GM23338 (cell line): ENCODE measurements around the gene ZBTB18. TPM values are rescaled to one million over a fixed set of nuclear protein-coding genes. Genes with fewer than 3 reads are reported as not detected.

ENCODE experiments used
- ATAC-seq: fragments of 200-7000 bp; cut with Tn5 transposase; 3 replicates; pipeline ENCODE4 v1.9.1; 2020
- DNase-seq: peaks from one replicate; pipeline ENCODE4 v3.0.0-alpha.2; 2015; ENCODE audit warnings: low spot score
- H2AFZ ChIP-seq: fragments of 200-600 bp; sonication (generic); 2 replicates; pipeline ENCODE4 v1.8.0; 2016; ENCODE audit warnings: antibody characterized with exemption, mild to moderate bottlenecking, moderate library complexity
- H3F3A ChIP-seq: fragments of 200-600 bp; sonication (generic); replicated peaks from 2 replicates; pipeline ENCODE4 v1.8.0; 2017; ENCODE audit warnings: antibody characterized with exemption, mixed run types, low read depth
- H3K27ac ChIP-seq: fragments of 200-600 bp; sonication (generic); 2 replicates; pipeline ENCODE4 v1.6.1; 2016; ENCODE audit warnings: low read depth
- H3K27me3 ChIP-seq: fragments of 200-600 bp; sonication (generic); 2 replicates; pipeline ENCODE4 v1.8.0; 2016; ENCODE audit warnings: mild to moderate bottlenecking, mixed run types, moderate library complexity; ENCODE audit not compliant: insufficient read depth
- H3K36me3 ChIP-seq: fragments of 200-600 bp; sonication (generic); 2 replicates; pipeline ENCODE4 v1.8.0; 2016; ENCODE audit warnings: mild to moderate bottlenecking; ENCODE audit not compliant: insufficient read depth
- H3K4me1 ChIP-seq: fragments of 200-600 bp; sonication (generic); 2 replicates; pipeline ENCODE4 v1.8.0; 2016; ENCODE audit warnings: mild to moderate bottlenecking, moderate library complexity; ENCODE audit not compliant: insufficient read depth
- H3K4me2 ChIP-seq: fragments of 200-600 bp; sonication (generic); 2 replicates; pipeline ENCODE4 v1.7.1; 2017; ENCODE audit warnings: mixed run types
- H3K4me3 ChIP-seq: fragments of 200-600 bp; sonication (generic); 2 replicates; pipeline ENCODE4 v1.6.1; 2016; ENCODE audit warnings: mixed run types
- H3K79me2 ChIP-seq: fragments of 200-600 bp; sonication (generic); replicated peaks from 2 replicates; pipeline ENCODE4 v1.8.0; 2017; ENCODE audit warnings: mild to moderate bottlenecking; ENCODE audit not compliant: insufficient read depth
- H3K9me2 ChIP-seq: fragments of 200-600 bp; sonication (generic); 2 replicates; pipeline ENCODE4 v1.8.0; 2017; ENCODE audit not compliant: insufficient read depth
- H4K20me1 ChIP-seq: fragments of 200-600 bp; sonication (generic); replicated peaks from 2 replicates; pipeline ENCODE4 v1.8.0; 2017; ENCODE audit warnings: mild to moderate bottlenecking; ENCODE audit not compliant: insufficient read depth
- H3K27ac Mint-ChIP-seq: 2 replicates; pipeline ENCODE4 v1.8.0; 2020; ENCODE audit warnings: inconsistent platforms, mild to moderate bottlenecking, moderate library complexity, mixed read lengths
- H3K27me3 Mint-ChIP-seq: 3 replicates; pipeline ENCODE4 v1.8.0; 2022; ENCODE audit warnings: low read depth, mild to moderate bottlenecking, moderate library complexity, mixed read lengths, inconsistent platforms; ENCODE audit not compliant: insufficient read depth, poor library complexity
- H3K36me3 Mint-ChIP-seq: 3 replicates; pipeline ENCODE4 v1.8.0; 2021; ENCODE audit warnings: low read depth, mild to moderate bottlenecking, inconsistent platforms, moderate library complexity, mixed read lengths
- H3K4me1 Mint-ChIP-seq: 3 replicates; pipeline ENCODE4 v1.8.0; 2020; ENCODE audit warnings: mild to moderate bottlenecking, inconsistent platforms, mixed read lengths
- H3K4me3 Mint-ChIP-seq: 3 replicates; pipeline ENCODE4 v1.8.0; 2021; ENCODE audit warnings: moderate library complexity, mild to moderate bottlenecking, inconsistent platforms, mixed read lengths
- H3K9me3 Mint-ChIP-seq: 3 replicates; pipeline ENCODE4 v1.8.0; 2020; ENCODE audit warnings: moderate library complexity, mild to moderate bottlenecking, inconsistent platforms, mixed read lengths
- CREB1 ChIP-seq: fragments of 250-450 bp; sonication (Bioruptor Pico); IDR thresholded peaks from 2 replicates; pipeline ENCODE4 v1.5.0; 2020; ENCODE audit warnings: low read depth, mild to moderate bottlenecking, moderate library complexity
- CTCF ChIP-seq, 2 experiments: fragments of 200-600 bp in 1 of 2; sonication (generic) in 1 of 2; conservative IDR thresholded peaks; 2 replicates each; pipeline versions ENCODE4 v1.5.1 to v1.6.1; 2016 to 2017; ENCODE audit warnings: antibody characterized with exemption in 2 of 2, low read depth in 2 of 2, mild to moderate bottlenecking in 2 of 2, moderate library complexity in 1 of 2
- EZH2phosphoT487 ChIP-seq: fragments of 200-600 bp; sonication (generic); IDR thresholded peaks from one replicate; pipeline ENCODE4 v1.8.1; 2018; ENCODE audit warnings: antibody characterized with exemption; ENCODE audit not compliant: unreplicated experiment
- JUNB ChIP-seq: IDR thresholded peaks from one replicate; pipeline ENCODE4 v1.6.1; 2016; ENCODE audit warnings: antibody characterized with exemption; ENCODE audit not compliant: unreplicated experiment
- NANOG ChIP-seq: IDR thresholded peaks from 2 replicates; pipeline ENCODE4 v1.6.1; 2016; ENCODE audit warnings: antibody characterized with exemption, borderline replicate concordance
- REST ChIP-seq: IDR thresholded peaks from one replicate; pipeline ENCODE4 v1.6.1; 2018; ENCODE audit warnings: antibody characterized with exemption; ENCODE audit not compliant: unreplicated experiment
- ZNF114 ChIP-seq: fragments of 250-450 bp; sonication (Bioruptor Pico); IDR thresholded peaks from 2 replicates; pipeline ENCODE4 v1.5.0; 2020; ENCODE audit warnings: mild to moderate bottlenecking, moderate library complexity
- polyA plus RNA-seq: library from polyadenylated mRNA; unstranded; fragments of >200 nt; fragmentation: Nextera tagmentation; extraction: Ambion mirVana; gene quantifications from 2 replicates; pipeline ENCODE4 v1.2.1, GENCODE V29; 2016
- total RNA-seq: library from RNA; depleted of rRNA; stranded (reverse); fragments of >200 nt; shearing (Covaris generic); gene quantifications from 2 replicates; pipeline ENCODE4 v1.2.3, GENCODE V29; 2014
- TF ChIP-seq, protein P1 (sequence below): fragments of 250-450 bp; sonication (Bioruptor Pico); IDR thresholded peaks from 2 replicates; pipeline ENCODE4 v1.5.0; 2020; ENCODE audit warnings: mild to moderate bottlenecking, moderate library complexity
- TF ChIP-seq, protein P2 (sequence below): IDR thresholded peaks from 2 replicates; pipeline ENCODE4 v1.6.1; 2016; ENCODE audit warnings: antibody characterized with exemption

Gene ZBTB18
- total and polyA plus RNA-seq, 2 experiments from 2014 or later, result 5.5 to 12.2 TPM

- TF ChIP-seq, protein P1, sequence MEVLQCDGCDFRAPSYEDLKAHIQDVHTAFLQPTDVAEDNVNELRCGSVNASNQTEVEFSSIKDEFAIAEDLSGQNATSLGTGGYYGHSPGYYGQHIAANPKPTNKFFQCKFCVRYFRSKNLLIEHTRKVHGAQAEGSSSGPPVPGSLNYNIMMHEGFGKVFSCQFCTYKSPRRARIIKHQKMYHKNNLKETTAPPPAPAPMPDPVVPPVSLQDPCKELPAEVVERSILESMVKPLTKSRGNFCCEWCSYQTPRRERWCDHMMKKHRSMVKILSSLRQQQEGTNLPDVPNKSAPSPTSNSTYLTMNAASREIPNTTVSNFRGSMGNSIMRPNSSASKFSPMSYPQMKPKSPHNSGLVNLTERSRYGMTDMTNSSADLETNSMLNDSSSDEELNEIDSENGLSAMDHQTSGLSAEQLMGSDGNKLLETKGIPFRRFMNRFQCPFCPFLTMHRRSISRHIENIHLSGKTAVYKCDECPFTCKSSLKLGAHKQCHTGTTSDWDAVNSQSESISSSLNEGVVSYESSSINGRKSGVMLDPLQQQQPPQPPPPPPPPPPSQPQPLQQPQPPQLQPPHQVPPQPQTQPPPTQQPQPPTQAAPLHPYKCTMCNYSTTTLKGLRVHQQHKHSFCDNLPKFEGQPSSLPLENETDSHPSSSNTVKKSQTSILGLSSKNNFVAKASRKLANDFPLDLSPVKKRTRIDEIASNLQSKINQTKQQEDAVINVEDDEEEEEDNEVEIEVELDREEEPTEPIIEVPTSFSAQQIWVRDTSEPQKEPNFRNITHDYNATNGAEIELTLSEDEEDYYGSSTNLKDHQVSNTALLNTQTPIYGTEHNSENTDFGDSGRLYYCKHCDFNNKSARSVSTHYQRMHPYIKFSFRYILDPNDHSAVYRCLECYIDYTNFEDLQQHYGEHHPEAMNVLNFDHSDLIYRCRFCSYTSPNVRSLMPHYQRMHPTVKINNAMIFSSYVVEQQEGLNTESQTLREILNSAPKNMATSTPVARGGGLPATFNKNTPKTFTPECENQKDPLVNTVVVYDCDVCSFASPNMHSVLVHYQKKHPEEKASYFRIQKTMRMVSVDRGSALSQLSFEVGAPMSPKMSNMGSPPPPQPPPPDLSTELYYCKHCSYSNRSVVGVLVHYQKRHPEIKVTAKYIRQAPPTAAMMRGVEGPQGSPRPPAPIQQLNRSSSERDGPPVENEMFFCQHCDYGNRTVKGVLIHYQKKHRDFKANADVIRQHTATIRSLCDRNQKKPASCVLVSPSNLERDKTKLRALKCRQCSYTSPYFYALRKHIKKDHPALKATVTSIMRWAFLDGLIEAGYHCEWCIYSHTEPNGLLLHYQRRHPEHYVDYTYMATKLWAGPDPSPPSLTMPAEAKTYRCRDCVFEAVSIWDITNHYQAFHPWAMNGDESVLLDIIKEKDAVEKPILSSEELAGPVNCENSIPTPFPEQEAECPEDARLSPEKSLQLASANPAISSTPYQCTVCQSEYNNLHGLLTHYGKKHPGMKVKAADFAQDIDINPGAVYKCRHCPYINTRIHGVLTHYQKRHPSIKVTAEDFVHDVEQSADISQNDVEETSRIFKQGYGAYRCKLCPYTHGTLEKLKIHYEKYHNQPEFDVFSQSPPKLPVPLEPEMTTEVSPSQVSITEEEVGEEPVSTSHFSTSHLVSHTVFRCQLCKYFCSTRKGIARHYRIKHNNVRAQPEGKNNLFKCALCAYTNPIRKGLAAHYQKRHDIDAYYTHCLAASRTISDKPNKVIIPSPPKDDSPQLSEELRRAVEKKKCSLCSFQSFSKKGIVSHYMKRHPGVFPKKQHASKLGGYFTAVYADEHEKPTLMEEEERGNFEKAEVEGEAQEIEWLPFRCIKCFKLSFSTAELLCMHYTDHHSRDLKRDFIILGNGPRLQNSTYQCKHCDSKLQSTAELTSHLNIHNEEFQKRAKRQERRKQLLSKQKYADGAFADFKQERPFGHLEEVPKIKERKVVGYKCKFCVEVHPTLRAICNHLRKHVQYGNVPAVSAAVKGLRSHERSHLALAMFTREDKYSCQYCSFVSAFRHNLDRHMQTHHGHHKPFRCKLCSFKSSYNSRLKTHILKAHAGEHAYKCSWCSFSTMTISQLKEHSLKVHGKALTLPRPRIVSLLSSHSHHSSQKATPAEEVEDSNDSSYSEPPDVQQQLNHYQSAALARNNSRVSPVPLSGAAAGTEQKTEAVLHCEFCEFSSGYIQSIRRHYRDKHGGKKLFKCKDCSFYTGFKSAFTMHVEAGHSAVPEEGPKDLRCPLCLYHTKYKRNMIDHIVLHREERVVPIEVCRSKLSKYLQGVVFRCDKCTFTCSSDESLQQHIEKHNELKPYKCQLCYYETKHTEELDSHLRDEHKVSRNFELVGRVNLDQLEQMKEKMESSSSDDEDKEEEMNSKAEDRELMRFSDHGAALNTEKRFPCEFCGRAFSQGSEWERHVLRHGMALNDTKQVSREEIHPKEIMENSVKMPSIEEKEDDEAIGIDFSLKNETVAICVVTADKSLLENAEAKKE (CRISPR knock-in tag), result no peak
- TF ChIP-seq REST, result no peak
Measured at GRCh38 chr1:244041466-244042120, 9.5 kb upstream of the ZBTB18 start (continued).

GRCh38 chr1:244042293-244042692 is 8.8 kb upstream of the ZBTB18 start:
- H3K4me1 ChIP-seq, result peaks cover 20% of the 10 kb centered on the region
- no peaks in the 10 kb centered on the region; the same call in 1 of the 2 replicates for H3K27me3 ChIP-seq
- Mint-ChIP-seq H3K4me1 (peaks cover 18% of the 10 kb centered on the region), H3K9me3 (no peaks in the 10 kb centered on the region), H3K4me3 (no peak overlapping the region), H3K27me3 (no peaks in the 10 kb centered on the region), H3K27ac (peak overlapping the region; percentile 14; the same call in 1 of the 2 replicates), H3K36me3 (no peaks in the 10 kb centered on the region)
- H2AFZ ChIP-seq, result no peak overlapping the region
- H3K9me2 ChIP-seq, result no peaks in the 10 kb centered on the region
- H3K4me3 ChIP-seq, result no peak overlapping the region
- no peak overlapping the region for H3K27ac ChIP-seq
- H3K4me2 ChIP-seq, result no peak overlapping the region; the same call in 1 of the 2 replicates
- H3K79me2 ChIP-seq, result no peaks in the 10 kb centered on the region
- no peaks in the 10 kb centered on the region for H3K36me3 ChIP-seq
- ATAC-seq (no peak), DNase-seq (no peak)
- no peaks in the 10 kb centered on the region; the same call in 1 of the 2 replicates for H3F3A ChIP-seq
- no peaks in the 10 kb centered on the region for H4K20me1 ChIP-seq
- TF ChIP-seq CTCF (conservative IDR thresholded peaks at IDR 0.05; ENCODE audit: low read depth in 2 of 2) (no peak), JUNB (no peak), CREB1 (no peak), EZH2phosphoT487 (no peak), NANOG (no peak), ZNF114 (no peak)
- TF ChIP-seq, protein P2, sequence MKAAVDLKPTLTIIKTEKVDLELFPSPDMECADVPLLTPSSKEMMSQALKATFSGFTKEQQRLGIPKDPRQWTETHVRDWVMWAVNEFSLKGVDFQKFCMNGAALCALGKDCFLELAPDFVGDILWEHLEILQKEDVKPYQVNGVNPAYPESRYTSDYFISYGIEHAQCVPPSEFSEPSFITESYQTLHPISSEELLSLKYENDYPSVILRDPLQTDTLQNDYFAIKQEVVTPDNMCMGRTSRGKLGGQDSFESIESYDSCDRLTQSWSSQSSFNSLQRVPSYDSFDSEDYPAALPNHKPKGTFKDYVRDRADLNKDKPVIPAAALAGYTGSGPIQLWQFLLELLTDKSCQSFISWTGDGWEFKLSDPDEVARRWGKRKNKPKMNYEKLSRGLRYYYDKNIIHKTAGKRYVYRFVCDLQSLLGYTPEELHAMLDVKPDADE, result no peak
